Prostate gland (tissue), 2 donors: ENCODE results near the gene ZNF341. TPM values are rescaled to one million over a fixed set of nuclear protein-coding genes. Genes with fewer than 3 reads are reported as not detected.

ENCODE experiments used
- DNase-seq: peaks from one replicate; pipeline ENCODE4 v3.0.0-alpha.2; 2019; ENCODE audit warnings: low spot score
- H3K27ac ChIP-seq, 2 donors: fragments of 200-600 bp; sonication (generic); 2 replicates each; pipeline ENCODE4 v1.5.1; 2017 to 2019
- H3K27me3 ChIP-seq: fragments of 200-600 bp; sonication (generic); replicated peaks from 2 replicates; pipeline ENCODE4 v1.5.1; 2019; ENCODE audit not compliant: insufficient read depth
- H3K36me3 ChIP-seq, 2 donors: fragments of 200-600 bp; sonication (generic); 1 replicate in 1 of 2; 2 replicates in 1 of 2; pipeline versions ENCODE4 v1.5.1 to v1.8.1; 2017 to 2019
- H3K4me1 ChIP-seq: fragments of 200-600 bp; sonication (generic); replicated peaks from 2 replicates; pipeline ENCODE4 v1.5.1; 2019
- H3K4me3 ChIP-seq, 2 donors: fragments of 200-600 bp; sonication (generic); 2 replicates each; pipeline ENCODE4 v1.5.1; 2017 to 2019
- H3K9me3 ChIP-seq: fragments of 200-600 bp; sonication (generic); 2 replicates; pipeline ENCODE4 v1.5.1; 2017
- CTCF ChIP-seq, 4 experiments: fragments of 200-600 bp in 2 of 4; fragments of 450-650 bp in 2 of 4; sonication (generic) in 2 of 4; IDR thresholded peaks; 1 replicate in 3 of 4; 2 replicates in 1 of 4; pipeline ENCODE4 v1.5.1; 2016 to 2019; ENCODE audit warnings: antibody characterized with exemption in 4 of 4, mild to moderate bottlenecking in 2 of 4, moderate library complexity in 2 of 4
- POLR2A ChIP-seq: fragments of 450-650 bp; IDR thresholded peaks from one replicate; pipeline ENCODE4 v1.6.1; 2016; ENCODE audit warnings: antibody characterized with exemption, mild to moderate bottlenecking
- POLR2AphosphoS5 ChIP-seq: sonication (generic); formaldehyde crosslinking; IDR thresholded peaks from one replicate; pipeline ENCODE4 v1.6.1; 2017; ENCODE audit warnings: antibody characterized with exemption
- WGBS: methylation state at CpG from one replicate; pipeline ENCODE4 v1.1.5; 2018; 5-methylcytosine and 5-hydroxymethylcytosine counted together
- intact Hi-C: fragments of 100-400 bp; cut with DNase I; formaldehyde crosslinking; loops from one replicate; pipeline ENCODE4 v1.14.2; 2022
- total RNA-seq, 2 donors: library from RNA; depleted of rRNA; stranded (reverse); fragments of >200 nt; gene quantifications; one replicate each; pipeline ENCODE4 v1.1.0, GENCODE V29; 2016

ZNF341 gene
- total RNA-seq, 2 donors from 2014 or later: 2.8 to 7.0 TPM

GRCh38 chr20:33725607-33726264 is 6.1 kb upstream of the ZNF341 start:
- no peak for TF ChIP-seq CTCF (IDR thresholded peaks at IDR 0.05)
- no peak for TF ChIP-seq POLR2A
- no peak for TF ChIP-seq POLR2AphosphoS5
- Histone ChIP-seq H3K27ac (no peak overlapping the region), H3K4me1 (no peaks in the 10 kb centered on the region), H3K27me3 (no peaks in the 10 kb centered on the region), H3K9me3 (no peaks in the 10 kb centered on the region), H3K4me3 (no peak overlapping the region), H3K36me3 (no peaks in the 10 kb centered on the region)
- DNase-seq: no peak
- intact Hi-C loops: no loop called here
- WGBS: 74% methylated on average over 7 of the region's 7 CpGs

GRCh38 chr20:33727115-33727479 is 4.7 kb upstream of the ZNF341 start:
- no peak for TF ChIP-seq POLR2AphosphoS5
- no peak for TF ChIP-seq POLR2A
- TF ChIP-seq CTCF (IDR thresholded peaks at IDR 0.05): no peak
- Histone ChIP-seq H3K4me1 (no peaks in the 10 kb centered on the region), H3K9me3 (no peaks in the 10 kb centered on the region), H3K27ac (no peak overlapping the region), H3K36me3 (no peaks in the 10 kb centered on the region), H3K27me3 (no peaks in the 10 kb centered on the region), H3K4me3 (no peak overlapping the region)
- intact Hi-C loops: no loop called here
- DNase-seq: no peak
- WGBS: 91% methylated on average over 5 of the region's 5 CpGs

DNA sequence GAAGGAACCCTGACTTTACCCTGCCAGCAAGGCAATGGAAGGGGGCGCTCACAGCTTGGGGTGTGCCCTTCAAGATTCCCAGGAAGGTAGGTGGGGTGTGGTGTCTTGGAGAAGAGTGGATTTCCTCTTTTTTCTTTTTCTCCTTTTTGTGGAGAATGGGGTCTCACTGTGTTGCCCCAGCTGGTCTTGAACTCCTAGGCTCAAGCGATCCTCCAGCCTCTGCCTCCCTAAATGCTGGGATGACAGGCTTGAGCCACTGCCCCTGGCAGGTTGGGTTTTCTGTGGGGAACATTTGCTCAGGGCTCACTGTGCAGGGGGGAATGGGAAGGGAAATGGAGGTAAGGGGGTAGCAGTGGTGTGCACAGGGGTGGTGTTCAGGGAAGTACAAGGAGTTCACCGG is 4.0 kb upstream of the ZNF341 start:
- no peak overlapping the region for H3K27ac ChIP-seq
- no peak for TF ChIP-seq CTCF (IDR thresholded peaks at IDR 0.05)
- no peak for TF ChIP-seq POLR2AphosphoS5
- TF ChIP-seq POLR2A: no peak
- no peaks in the 10 kb centered on the region for H3K9me3 ChIP-seq
- no peaks in the 10 kb centered on the region for H3K36me3 ChIP-seq
- WGBS: 84% methylated on average over 3 of the region's 3 CpGs
- H3K27me3 ChIP-seq: no peaks in the 10 kb centered on the region
- no peaks in the 10 kb centered on the region for H3K4me1 ChIP-seq
- intact Hi-C loops: no loop called here
- DNase-seq: no peak
- no peak overlapping the region for H3K4me3 ChIP-seq

DNA sequence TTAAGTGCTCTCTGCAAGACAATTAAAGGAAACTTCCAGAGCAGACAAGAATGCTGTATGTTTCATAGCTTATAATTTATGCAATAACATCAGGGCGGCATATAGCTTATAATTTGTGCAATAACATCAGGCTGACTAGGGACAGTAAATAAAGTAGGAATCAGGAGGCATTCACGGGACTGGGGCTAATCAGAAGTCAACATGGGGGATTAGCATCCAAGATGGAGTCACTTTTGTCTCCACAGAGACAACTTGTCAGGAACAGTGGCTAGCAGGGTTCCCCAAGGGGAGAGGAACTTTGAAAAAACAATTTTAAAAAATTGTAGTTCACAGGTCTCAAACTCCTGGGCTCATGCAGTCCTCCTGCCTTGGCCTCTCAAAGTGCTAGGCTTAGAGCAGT is 3.3 kb upstream of the ZNF341 start:
- intact Hi-C loops: no loop called here

More for the DNA sequence above, 3.3 kb upstream of the ZNF341 start:
- Histone ChIP-seq H3K4me3 (no peak overlapping the region), H3K9me3 (no peaks in the 10 kb centered on the region), H3K4me1 (peaks cover under 1% of the 10 kb centered on the region), H3K27me3 (no peaks in the 10 kb centered on the region), H3K27ac (no peak overlapping the region), H3K36me3 (no peaks in the 10 kb centered on the region)
- no peak for TF ChIP-seq POLR2AphosphoS5
- no peak for TF ChIP-seq POLR2A
- no peak for TF ChIP-seq CTCF (IDR thresholded peaks at IDR 0.05)
- no peak for DNase-seq
- 78% methylated on average over 2 of the region's 2 CpGs for WGBS
